ENCODE measurements around the gene TTLL5. TPM values are rescaled to one million over a fixed set of nuclear protein-coding genes. Genes with fewer than 3 reads are reported as not detected.

The TTLL5 gene
- total and polyA plus RNA-seq, 2 of the 13 experiments (the other 11 are each of a cell fraction or from before 2014, with no cell fraction given) = 11.8 to 18.8 TPM

DNA sequence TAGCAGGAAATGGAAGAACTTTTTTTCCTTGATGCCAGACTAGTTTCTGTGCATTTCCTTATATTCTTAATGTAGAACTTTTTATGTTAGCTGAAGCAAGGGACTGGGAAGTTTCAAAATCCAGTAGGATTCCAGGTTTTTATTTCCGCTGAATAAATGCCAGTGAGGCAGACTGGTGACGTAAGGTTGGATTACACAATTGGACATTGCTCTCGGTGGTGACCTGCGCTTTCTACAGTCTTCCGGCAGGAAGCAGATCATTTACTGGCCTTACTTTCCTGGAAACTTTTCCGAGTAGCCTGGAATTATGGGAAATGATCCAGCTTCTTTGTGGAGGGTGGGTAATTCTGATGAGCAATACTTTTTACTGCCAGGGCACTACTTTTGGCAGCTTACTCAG, 328.1 kb downstream of the TTLL5 start (continued):
- TF ChIP-seq TSC22D2 (CRISPR knock-in tag; IDR thresholded peaks at IDR 0.05; ENCODE audit: borderline replicate concordance) = no peak
- TF ChIP-seq, protein P1, sequence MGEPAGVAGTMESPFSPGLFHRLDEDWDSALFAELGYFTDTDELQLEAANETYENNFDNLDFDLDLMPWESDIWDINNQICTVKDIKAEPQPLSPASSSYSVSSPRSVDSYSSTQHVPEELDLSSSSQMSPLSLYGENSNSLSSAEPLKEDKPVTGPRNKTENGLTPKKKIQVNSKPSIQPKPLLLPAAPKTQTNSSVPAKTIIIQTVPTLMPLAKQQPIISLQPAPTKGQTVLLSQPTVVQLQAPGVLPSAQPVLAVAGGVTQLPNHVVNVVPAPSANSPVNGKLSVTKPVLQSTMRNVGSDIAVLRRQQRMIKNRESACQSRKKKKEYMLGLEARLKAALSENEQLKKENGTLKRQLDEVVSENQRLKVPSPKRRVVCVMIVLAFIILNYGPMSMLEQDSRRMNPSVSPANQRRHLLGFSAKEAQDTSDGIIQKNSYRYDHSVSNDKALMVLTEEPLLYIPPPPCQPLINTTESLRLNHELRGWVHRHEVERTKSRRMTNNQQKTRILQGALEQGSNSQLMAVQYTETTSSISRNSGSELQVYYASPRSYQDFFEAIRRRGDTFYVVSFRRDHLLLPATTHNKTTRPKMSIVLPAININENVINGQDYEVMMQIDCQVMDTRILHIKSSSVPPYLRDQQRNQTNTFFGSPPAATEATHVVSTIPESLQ (CRISPR knock-in tag; conservative IDR thresholded peaks at IDR 0.05) = no peak
- peak; percentile 57; the same call in 1 of the 2 replicates for TF ChIP-seq PHF20 (CRISPR knock-in tag; IDR thresholded peaks at IDR 0.05)
- TF ChIP-seq, protein P2, sequence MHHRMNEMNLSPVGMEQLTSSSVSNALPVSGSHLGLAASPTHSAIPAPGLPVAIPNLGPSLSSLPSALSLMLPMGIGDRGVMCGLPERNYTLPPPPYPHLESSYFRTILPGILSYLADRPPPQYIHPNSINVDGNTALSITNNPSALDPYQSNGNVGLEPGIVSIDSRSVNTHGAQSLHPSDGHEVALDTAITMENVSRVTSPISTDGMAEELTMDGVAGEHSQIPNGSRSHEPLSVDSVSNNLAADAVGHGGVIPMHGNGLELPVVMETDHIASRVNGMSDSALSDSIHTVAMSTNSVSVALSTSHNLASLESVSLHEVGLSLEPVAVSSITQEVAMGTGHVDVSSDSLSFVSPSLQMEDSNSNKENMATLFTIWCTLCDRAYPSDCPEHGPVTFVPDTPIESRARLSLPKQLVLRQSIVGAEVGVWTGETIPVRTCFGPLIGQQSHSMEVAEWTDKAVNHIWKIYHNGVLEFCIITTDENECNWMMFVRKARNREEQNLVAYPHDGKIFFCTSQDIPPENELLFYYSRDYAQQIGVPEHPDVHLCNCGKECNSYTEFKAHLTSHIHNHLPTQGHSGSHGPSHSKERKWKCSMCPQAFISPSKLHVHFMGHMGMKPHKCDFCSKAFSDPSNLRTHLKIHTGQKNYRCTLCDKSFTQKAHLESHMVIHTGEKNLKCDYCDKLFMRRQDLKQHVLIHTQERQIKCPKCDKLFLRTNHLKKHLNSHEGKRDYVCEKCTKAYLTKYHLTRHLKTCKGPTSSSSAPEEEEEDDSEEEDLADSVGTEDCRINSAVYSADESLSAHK (CRISPR knock-in tag; IDR thresholded peaks at IDR 0.05; ENCODE audit: borderline replicate concordance) = no peak
- no peak for TF ChIP-seq SRSF1 (optimal IDR thresholded peaks at IDR 0.05; ENCODE audit: low read depth, low read length)
- TF ChIP-seq MBD4 (IDR thresholded peaks at IDR 0.05; ENCODE audit: borderline replicate concordance, low read length) = no peak
- TF ChIP-seq ZNF430 (CRISPR knock-in tag; IDR thresholded peaks at IDR 0.05) = no peak
- no peak for TF ChIP-seq EED (CRISPR knock-in tag; IDR thresholded peaks at IDR 0.05)
- TF ChIP-seq CEBPB (IDR thresholded peaks at IDR 0.05; ENCODE audit: borderline replicate concordance, low read depth, low read length) = peak; percentile 96
- TF ChIP-seq, protein P3, sequence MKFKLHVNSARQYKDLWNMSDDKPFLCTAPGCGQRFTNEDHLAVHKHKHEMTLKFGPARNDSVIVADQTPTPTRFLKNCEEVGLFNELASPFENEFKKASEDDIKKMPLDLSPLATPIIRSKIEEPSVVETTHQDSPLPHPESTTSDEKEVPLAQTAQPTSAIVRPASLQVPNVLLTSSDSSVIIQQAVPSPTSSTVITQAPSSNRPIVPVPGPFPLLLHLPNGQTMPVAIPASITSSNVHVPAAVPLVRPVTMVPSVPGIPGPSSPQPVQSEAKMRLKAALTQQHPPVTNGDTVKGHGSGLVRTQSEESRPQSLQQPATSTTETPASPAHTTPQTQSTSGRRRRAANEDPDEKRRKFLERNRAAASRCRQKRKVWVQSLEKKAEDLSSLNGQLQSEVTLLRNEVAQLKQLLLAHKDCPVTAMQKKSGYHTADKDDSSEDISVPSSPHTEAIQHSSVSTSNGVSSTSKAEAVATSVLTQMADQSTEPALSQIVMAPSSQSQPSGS (CRISPR knock-in tag; IDR thresholded peaks at IDR 0.05) = peak; percentile 97
- TF ChIP-seq ZBTB21 (CRISPR knock-in tag; IDR thresholded peaks at IDR 0.05) = peak; percentile 76
- no peak for TF ChIP-seq ZSCAN22 (CRISPR knock-in tag; IDR thresholded peaks at IDR 0.05)
- TF ChIP-seq ERF (CRISPR knock-in tag; IDR thresholded peaks at IDR 0.05) = peak; percentile 58; the same call in 1 of the 2 replicates
- TF ChIP-seq SPEN (CRISPR knock-in tag; IDR thresholded peaks at IDR 0.05; ENCODE audit: low read depth) = peak; percentile 53; the same call in 1 of the 2 replicates
- TF ChIP-seq, protein P4, sequence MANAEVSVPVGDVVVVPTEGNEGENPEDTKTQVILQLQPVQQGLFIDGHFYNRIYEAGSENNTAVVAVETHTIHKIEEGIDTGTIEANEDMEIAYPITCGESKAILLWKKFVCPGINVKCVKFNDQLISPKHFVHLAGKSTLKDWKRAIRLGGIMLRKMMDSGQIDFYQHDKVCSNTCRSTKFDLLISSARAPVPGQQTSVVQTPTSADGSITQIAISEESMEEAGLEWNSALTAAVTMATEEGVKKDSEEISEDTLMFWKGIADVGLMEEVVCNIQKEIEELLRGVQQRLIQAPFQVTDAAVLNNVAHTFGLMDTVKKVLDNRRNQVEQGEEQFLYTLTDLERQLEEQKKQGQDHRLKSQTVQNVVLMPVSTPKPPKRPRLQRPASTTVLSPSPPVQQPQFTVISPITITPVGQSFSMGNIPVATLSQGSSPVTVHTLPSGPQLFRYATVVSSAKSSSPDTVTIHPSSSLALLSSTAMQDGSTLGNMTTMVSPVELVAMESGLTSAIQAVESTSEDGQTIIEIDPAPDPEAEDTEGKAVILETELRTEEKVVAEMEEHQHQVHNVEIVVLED (CRISPR knock-in tag; IDR thresholded peaks at IDR 0.05; ENCODE audit: borderline replicate concordance) = no peak
- no peak for TF ChIP-seq ZNF674 (CRISPR knock-in tag; IDR thresholded peaks at IDR 0.05; ENCODE audit: low read depth)
- TF ChIP-seq, protein P5, sequence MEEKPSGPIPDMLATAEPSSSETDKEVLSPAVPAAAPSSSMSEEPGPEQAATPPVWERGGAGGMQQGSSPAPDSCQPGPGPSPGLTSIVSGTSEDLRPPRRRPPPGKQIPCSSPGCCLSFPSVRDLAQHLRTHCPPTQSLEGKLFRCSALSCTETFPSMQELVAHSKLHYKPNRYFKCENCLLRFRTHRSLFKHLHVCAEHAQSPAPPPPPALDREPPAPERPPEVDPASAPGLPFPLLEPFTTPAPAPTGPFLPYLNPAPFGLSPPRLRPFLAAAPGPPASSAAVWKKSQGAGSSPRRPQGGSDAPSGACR (CRISPR knock-in tag; IDR thresholded peaks at IDR 0.05) = no peak
- TF ChIP-seq, protein P6, sequence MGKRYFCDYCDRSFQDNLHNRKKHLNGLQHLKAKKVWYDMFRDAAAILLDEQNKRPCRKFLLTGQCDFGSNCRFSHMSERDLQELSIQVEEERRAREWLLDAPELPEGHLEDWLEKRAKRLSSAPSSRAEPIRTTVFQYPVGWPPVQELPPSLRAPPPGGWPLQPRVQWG (CRISPR knock-in tag; IDR thresholded peaks at IDR 0.05; ENCODE audit: borderline replicate concordance, low read depth) = no peak
- no peak for TF ChIP-seq ZNF253 (CRISPR knock-in tag; IDR thresholded peaks at IDR 0.05; ENCODE audit: borderline replicate concordance)
- TF ChIP-seq KDM1A (CRISPR knock-in tag; IDR thresholded peaks at IDR 0.05) = no peak
- TF ChIP-seq HHEX (CRISPR knock-in tag; IDR thresholded peaks at IDR 0.05) = no peak
- no peak for TF ChIP-seq ZNF629 (CRISPR knock-in tag; conservative IDR thresholded peaks at IDR 0.05)
